ENCODE measurements around the gene ELFN1. TPM values are rescaled to one million over a fixed set of nuclear protein-coding genes. Genes with fewer than 3 reads are reported as not detected.

ELFN1 gene
- polyA plus RNA-seq, 2 donors = 0.16 to 0.39 TPM

- Histone ChIP-seq H3K4me3 (ENCODE audit: low read depth in 1 of 2, low read length in 2 of 2) (no peak overlapping the region), H3K27me3 (ENCODE audit: control insufficient read depth in 1 of 2, insufficient read depth in 2 of 2, low read length in 2 of 2) (peaks cover 0 to 23% of the 10 kb centered on the region in 2 donors), H3K36me3 (ENCODE audit: control insufficient read depth in 2 of 2, insufficient read depth in 2 of 2, low read length in 1 of 2) (no peaks in the 10 kb centered on the region), H3K27ac (ENCODE audit: low read depth in 2 of 2, low read length in 1 of 2) (no peak overlapping the region), H3K4me1 (ENCODE audit: control insufficient read depth in 2 of 2, insufficient read depth in 2 of 2, low read length in 1 of 2) (peaks cover 2 to 3% of the 10 kb centered on the region in 2 donors), H3K9me3 (ENCODE audit: control insufficient read depth in 2 of 2, insufficient read depth in 1 of 2, low read depth in 1 of 2, low read length in 1 of 2) (no peaks in the 10 kb centered on the region)
- 47 to 66% methylated on average over 3 of the region's 3 CpGs for WGBS, 2 donors
These were observed 8.6 kb upstream of the ELFN1 start for GRCh38 chr7:1661461-1661860.

GRCh38 chr7:1662101-1662500, 8.0 kb upstream of the ELFN1 start:
- Histone ChIP-seq H3K27me3 (ENCODE audit: control insufficient read depth in 1 of 2, insufficient read depth in 2 of 2, low read length in 2 of 2) (peaks cover 0 to 24% of the 10 kb centered on the region in 2 donors), H3K4me3 (ENCODE audit: low read depth in 1 of 2, low read length in 2 of 2) (no peak overlapping the region)

GRCh38 chr7:1662767-1663166, 7.3 kb upstream of the ELFN1 start:
- 69 to 72% methylated on average over 13 of the region's 13 CpGs for WGBS, 2 donors
- H3K36me3 ChIP-seq (ENCODE audit: control insufficient read depth in 2 of 2, insufficient read depth in 2 of 2, low read length in 1 of 2) = no peaks in the 10 kb centered on the region
- H3K4me3 ChIP-seq (ENCODE audit: low read depth in 1 of 2, low read length in 2 of 2) = no peak overlapping the region
- no peaks in the 10 kb centered on the region for H3K9me3 ChIP-seq (ENCODE audit: control insufficient read depth in 2 of 2, insufficient read depth in 1 of 2, low read depth in 1 of 2, low read length in 1 of 2)
- peaks cover 0 to 30% of the 10 kb centered on the region in 2 donors for H3K27me3 ChIP-seq (ENCODE audit: control insufficient read depth in 1 of 2, insufficient read depth in 2 of 2, low read length in 2 of 2)
- no peak overlapping the region for H3K27ac ChIP-seq (ENCODE audit: low read depth in 2 of 2, low read length in 1 of 2)
- H3K4me1 ChIP-seq (ENCODE audit: control insufficient read depth in 2 of 2, insufficient read depth in 2 of 2, low read length in 1 of 2) = peaks cover 7 to 8% of the 10 kb centered on the region in 2 donors

More at GRCh38 chr7:1662101-1662500, 8.0 kb upstream of the ELFN1 start:
- no peak overlapping the region for H3K27ac ChIP-seq (ENCODE audit: low read depth in 2 of 2, low read length in 1 of 2)
- no peaks in the 10 kb centered on the region for H3K9me3 ChIP-seq (ENCODE audit: control insufficient read depth in 2 of 2, insufficient read depth in 1 of 2, low read depth in 1 of 2, low read length in 1 of 2)
- H3K36me3 ChIP-seq (ENCODE audit: control insufficient read depth in 2 of 2, insufficient read depth in 2 of 2, low read length in 1 of 2) = no peaks in the 10 kb centered on the region
- 54 to 75% methylated on average over 3 of the region's 3 CpGs for WGBS, 2 donors
- peaks cover 2 to 4% of the 10 kb centered on the region in 2 donors for H3K4me1 ChIP-seq (ENCODE audit: control insufficient read depth in 2 of 2, insufficient read depth in 2 of 2, low read length in 1 of 2)

GRCh38 chr7:1663223-1663622, 6.9 kb upstream of the ELFN1 start:
- H3K4me1 ChIP-seq (ENCODE audit: control insufficient read depth in 2 of 2, insufficient read depth in 2 of 2, low read length in 1 of 2) = peaks cover 7 to 8% of the 10 kb centered on the region in 2 donors
- H3K36me3 ChIP-seq (ENCODE audit: control insufficient read depth in 2 of 2, insufficient read depth in 2 of 2, low read length in 1 of 2) = no peaks in the 10 kb centered on the region
- no peaks in the 10 kb centered on the region for H3K9me3 ChIP-seq (ENCODE audit: control insufficient read depth in 2 of 2, insufficient read depth in 1 of 2, low read depth in 1 of 2, low read length in 1 of 2)
- H3K27ac ChIP-seq (ENCODE audit: low read depth in 2 of 2, low read length in 1 of 2) = no peak overlapping the region
- no peak overlapping the region for H3K4me3 ChIP-seq (ENCODE audit: low read depth in 1 of 2, low read length in 2 of 2)
- 57 to 58% methylated on average over 11 of the region's 11 CpGs for WGBS, 2 donors
- peaks cover 3 to 34% of the 10 kb centered on the region in 2 donors for H3K27me3 ChIP-seq (ENCODE audit: control insufficient read depth in 1 of 2, insufficient read depth in 2 of 2, low read length in 2 of 2)

GRCh38 chr7:1663857-1664651, 6.0 kb upstream of the ELFN1 start:
- Histone ChIP-seq H3K9me3 (ENCODE audit: control insufficient read depth in 2 of 2, insufficient read depth in 1 of 2, low read depth in 1 of 2, low read length in 1 of 2) (no peaks in the 10 kb centered on the region), H3K27ac (ENCODE audit: low read depth in 2 of 2, low read length in 1 of 2) (no peak overlapping the region), H3K4me1 (ENCODE audit: control insufficient read depth in 2 of 2, insufficient read depth in 2 of 2, low read length in 1 of 2) (peaks cover 7 to 8% of the 10 kb centered on the region in 2 donors), H3K4me3 (ENCODE audit: low read depth in 1 of 2, low read length in 2 of 2) (peak overlapping the region in 1 of 2 donors; percentile 57), H3K27me3 (ENCODE audit: control insufficient read depth in 1 of 2, insufficient read depth in 2 of 2, low read length in 2 of 2) (peaks cover 4 to 42% of the 10 kb centered on the region in 2 donors), H3K36me3 (ENCODE audit: control insufficient read depth in 2 of 2, insufficient read depth in 2 of 2, low read length in 1 of 2) (no peaks in the 10 kb centered on the region)
- 8 to 12% methylated on average over 40 to 56 of the region's 56 CpGs for WGBS, 2 donors

GRCh38 chr7:1664711-1665548, 5.1 kb upstream of the ELFN1 start:
- peak overlapping the region; percentile 14 to 57 for H3K4me3 ChIP-seq (ENCODE audit: low read depth in 1 of 2, low read length in 2 of 2)
- H3K36me3 ChIP-seq (ENCODE audit: control insufficient read depth in 2 of 2, insufficient read depth in 2 of 2, low read length in 1 of 2) = no peaks in the 10 kb centered on the region
- H3K9me3 ChIP-seq (ENCODE audit: control insufficient read depth in 2 of 2, insufficient read depth in 1 of 2, low read depth in 1 of 2, low read length in 1 of 2) = no peaks in the 10 kb centered on the region
- 0 to 1% methylated on average over 41 to 94 of the region's 95 CpGs for WGBS, 2 donors
- H3K4me1 ChIP-seq (ENCODE audit: control insufficient read depth in 2 of 2, insufficient read depth in 2 of 2, low read length in 1 of 2) = peaks cover 13% of the 10 kb centered on the region in 2 donors
- H3K27ac ChIP-seq (ENCODE audit: low read depth in 2 of 2, low read length in 1 of 2) = no peak overlapping the region
- peaks cover 4 to 48% of the 10 kb centered on the region in 2 donors for H3K27me3 ChIP-seq (ENCODE audit: control insufficient read depth in 1 of 2, insufficient read depth in 2 of 2, low read length in 2 of 2)

- Histone ChIP-seq H3K4me1 (ENCODE audit: control insufficient read depth in 2 of 2, insufficient read depth in 2 of 2, low read length in 1 of 2) (peaks cover 13 to 16% of the 10 kb centered on the region in 2 donors), H3K36me3 (ENCODE audit: control insufficient read depth in 2 of 2, insufficient read depth in 2 of 2, low read length in 1 of 2) (no peaks in the 10 kb centered on the region), H3K9me3 (ENCODE audit: control insufficient read depth in 2 of 2, insufficient read depth in 1 of 2, low read depth in 1 of 2, low read length in 1 of 2) (no peaks in the 10 kb centered on the region), H3K27ac (ENCODE audit: low read depth in 2 of 2, low read length in 1 of 2) (no peak overlapping the region), H3K27me3 (ENCODE audit: control insufficient read depth in 1 of 2, insufficient read depth in 2 of 2, low read length in 2 of 2) (peaks cover 4 to 53% of the 10 kb centered on the region in 2 donors), H3K4me3 (ENCODE audit: low read depth in 1 of 2, low read length in 2 of 2) (peak overlapping the region in 1 of 2 donors; percentile 57)
- WGBS, 2 donors = 1% methylated on average over 31 to 85 of the region's 98 CpGs
These were observed 4.3 kb upstream of the ELFN1 start for GRCh38 chr7:1665549-1666316.

GRCh38 chr7:1666317-1666822, 3.7 kb upstream of the ELFN1 start:
- Histone ChIP-seq H3K9me3 (ENCODE audit: control insufficient read depth in 2 of 2, insufficient read depth in 1 of 2, low read depth in 1 of 2, low read length in 1 of 2) (no peaks in the 10 kb centered on the region), H3K27me3 (ENCODE audit: control insufficient read depth in 1 of 2, insufficient read depth in 2 of 2, low read length in 2 of 2) (peaks cover 4 to 57% of the 10 kb centered on the region in 2 donors), H3K4me1 (ENCODE audit: control insufficient read depth in 2 of 2, insufficient read depth in 2 of 2, low read length in 1 of 2) (peaks cover 13 to 16% of the 10 kb centered on the region in 2 donors), H3K27ac (ENCODE audit: low read depth in 2 of 2, low read length in 1 of 2) (no peak overlapping the region), H3K4me3 (ENCODE audit: low read depth in 1 of 2, low read length in 2 of 2) (peak overlapping the region; percentile 21 to 57), H3K36me3 (ENCODE audit: control insufficient read depth in 2 of 2, insufficient read depth in 2 of 2, low read length in 1 of 2) (no peaks in the 10 kb centered on the region)
- 1% methylated on average over 48 to 58 of the region's 58 CpGs for WGBS, 2 donors

Measured in esophagus (tissue), 2 donors.